Uterus (tissue), 4 donors: ENCODE measurements around the gene CRTC2. TPM values are rescaled to one million over a fixed set of nuclear protein-coding genes. Genes with fewer than 3 reads are reported as not detected.
A peak's percentile ranks its signal among the peaks of the same experiment; 100 is the strongest.

ENCODE experiments used
- DNase-seq, 2 donors: peaks; one replicate each; pipeline ENCODE4 v3.0.0-alpha.2; 2019 to 2020
- H3K27ac ChIP-seq, 2 donors: fragments of 200-600 bp; sonication (generic); 1 replicate in 1 of 2; 2 replicates in 1 of 2; pipeline ENCODE4 v1.5.1; 2016 to 2018
- H3K27me3 ChIP-seq, 2 donors: fragments of 200-600 bp; sonication (generic); one replicate each; pipeline ENCODE4 v1.5.1; 2018 to 2019; ENCODE audit warnings: control low read depth in 1 of 2
- H3K36me3 ChIP-seq, 2 donors: fragments of 200-600 bp; sonication (generic); one replicate each; pipeline ENCODE4 v1.5.1; 2019; ENCODE audit warnings: control low read depth in 1 of 2
- H3K4me1 ChIP-seq, 2 donors: fragments of 200-600 bp; sonication (generic); one replicate each; pipeline ENCODE4 v1.5.1; 2018 to 2019; ENCODE audit warnings: control low read depth in 1 of 2
- H3K4me3 ChIP-seq, 2 donors: fragments of 200-600 bp; sonication (generic); 1 replicate in 1 of 2; 2 replicates in 1 of 2; pipeline ENCODE4 v1.5.1; 2018 to 2019; ENCODE audit warnings: mild to moderate bottlenecking in 1 of 2
- H3K9me3 ChIP-seq, 2 donors: fragments of 200-600 bp; sonication (generic); one replicate each; pipeline ENCODE4 v1.5.1; 2019; ENCODE audit warnings: control low read depth in 1 of 2
- CTCF ChIP-seq, 4 experiments: fragments of 200-600 bp in 2 of 4; fragments of 450-650 bp in 2 of 4; sonication (generic) in 2 of 4; IDR thresholded peaks; one replicate each; pipeline ENCODE4 v1.5.1; 2016 to 2019; ENCODE audit warnings: antibody characterized with exemption in 4 of 4, mild to moderate bottlenecking in 2 of 4, moderate library complexity in 1 of 4
- POLR2A ChIP-seq, 2 donors: fragments of 450-650 bp; IDR thresholded peaks; one replicate each; pipeline ENCODE4 v1.6.1; 2016; ENCODE audit warnings: antibody characterized with exemption in 2 of 2, mild to moderate bottlenecking in 1 of 2, moderate library complexity in 1 of 2
- intact Hi-C: fragments of 100-400 bp; cut with DNase I; formaldehyde crosslinking; loops from one replicate; pipeline ENCODE4 v1.15.1; 2023; ENCODE audit warnings: low total_unique reads
- total RNA-seq, 4 donors: library from RNA; depleted of rRNA in 3 of 4; stranded (reverse); fragments of >200 nt in 3 of 4; gene quantifications; one replicate each; pipeline versions ENCODE4 v1.1.0 to v1.2.4, GENCODE V29; 2014 to 2023
- donor health status: DM: yes; HTN: yes; CAD: no.

CRTC2 gene
- total RNA-seq, 4 donors from 2014 or later: 5.9 to 57.2 (median 15.5) TPM

- DNase-seq: no peak
- intact Hi-C loops: no loop called here
- no peaks in the 10 kb centered on the region for H3K36me3 ChIP-seq
- H3K9me3 ChIP-seq: no peaks in the 10 kb centered on the region
- no peak for TF ChIP-seq CTCF (IDR thresholded peaks at IDR 0.05)
- TF ChIP-seq POLR2A (IDR thresholded peaks at IDR 0.05): no peak
- H3K27me3 ChIP-seq: no peaks in the 10 kb centered on the region
- peaks cover 0 to 16% of the 10 kb centered on the region in 2 donors for H3K4me1 ChIP-seq
- no peak overlapping the region for H3K4me3 ChIP-seq
- no peak overlapping the region for H3K27ac ChIP-seq
Measured at GRCh38 chr1:153995202-153995601, 36.8 kb upstream of the CRTC2 start.

GRCh38 chr1:153991806-153992205 is 33.4 kb upstream of the CRTC2 start:
- peak overlapping the region; percentile 94 to 99 for H3K27ac ChIP-seq
- no peaks in the 10 kb centered on the region for H3K9me3 ChIP-seq
- no peaks in the 10 kb centered on the region for H3K27me3 ChIP-seq
- DNase-seq: no peak
- H3K36me3 ChIP-seq: no peaks in the 10 kb centered on the region
- TF ChIP-seq CTCF (IDR thresholded peaks at IDR 0.05) (no peak), POLR2A (IDR thresholded peaks at IDR 0.05) (no peak)
- H3K4me3 ChIP-seq: peak overlapping the region; percentile 74 to 99
- intact Hi-C loops: loop anchor here (5.0 kb wide), 1 partner anchor 195 kb away; no protein-coding TSS in a partner anchor
- peaks cover 0 to 16% of the 10 kb centered on the region in 2 donors for H3K4me1 ChIP-seq

GRCh38 chr1:153991151-153991630 is 32.8 kb upstream of the CRTC2 start:
- intact Hi-C loops: loop anchor here (5.0 kb wide), 1 partner anchor 194 kb away; no protein-coding TSS in a partner anchor
- DNase-seq: no peak
- H3K36me3 ChIP-seq: no peaks in the 10 kb centered on the region
- H3K27me3 ChIP-seq: no peaks in the 10 kb centered on the region
- peak overlapping the region; percentile 74 to 99 for H3K4me3 ChIP-seq
- peaks cover 0 to 16% of the 10 kb centered on the region in 2 donors for H3K4me1 ChIP-seq
- TF ChIP-seq CTCF (IDR thresholded peaks at IDR 0.05) (no peak), POLR2A (IDR thresholded peaks at IDR 0.05) (no peak)
- H3K27ac ChIP-seq: peak overlapping the region; percentile 94 to 99
- no peaks in the 10 kb centered on the region for H3K9me3 ChIP-seq

- H3K27ac ChIP-seq: peak within 1 kb of the TSS; percentile 94 to 99
- TF ChIP-seq POLR2A (IDR thresholded peaks at IDR 0.05) (peak; percentile 94 to 98), CTCF (IDR thresholded peaks at IDR 0.05) (peak in 2 of 4 experiments; percentile 30 to 33)
- DNase-seq: peak; percentile 87 to 96
- H3K36me3 ChIP-seq: no peaks in the 10 kb centered on the region
- H3K4me3 ChIP-seq: peak within 1 kb of the TSS; percentile 74 to 99
- peaks cover 0 to 16% of the 10 kb centered on the region in 2 donors for H3K4me1 ChIP-seq
- H3K9me3 ChIP-seq: no peaks in the 10 kb centered on the region
- H3K27me3 ChIP-seq: no peaks in the 10 kb centered on the region
- intact Hi-C loops: loop anchor here (5.0 kb wide), 1 partner anchor 193 kb away; no protein-coding TSS in a partner anchor
Measured at GRCh38 chr1:153990468-153991150, 32.2 kb upstream of the CRTC2 start, which contains the start of gene RPS27. Gene RPS27, plus strand, starts transcription at chr1:153990762. Its CDS starts 35 bp downstream, at chr1:153990797.

GRCh38 chr1:153987621-153988020 is 29.2 kb upstream of the CRTC2 start:
- TF ChIP-seq POLR2A (IDR thresholded peaks at IDR 0.05) (no peak), CTCF (IDR thresholded peaks at IDR 0.05) (no peak)
- intact Hi-C loops: loop anchor here (10.0 kb wide), 1 partner anchor 313 kb away; the partner anchor contains the start of genes ILF2 and NPR1
- Histone ChIP-seq H3K27ac (peak overlapping the region in 1 of 2 donors; percentile 95), H3K9me3 (no peaks in the 10 kb centered on the region), H3K27me3 (no peaks in the 10 kb centered on the region), H3K4me3 (no peak overlapping the region), H3K36me3 (no peaks in the 10 kb centered on the region), H3K4me1 (peaks cover 0 to 14% of the 10 kb centered on the region in 2 donors)
- no peak for DNase-seq
